Muscle layer of colon (tissue), 2 donors: ENCODE results near the gene IP6K2.

Experiments
- H3K27ac ChIP-seq: one replicate; pipeline ENCODE4 v1.7.0; 2013; ENCODE audit warnings: low read depth, mild to moderate bottlenecking, low read length, moderate library complexity
- H3K27me3 ChIP-seq, 2 donors: one replicate each; pipeline ENCODE4 v1.7.0; 2013; ENCODE audit warnings: low read length in 2 of 2, mild to moderate bottlenecking in 2 of 2; ENCODE audit not compliant: insufficient read depth in 2 of 2, control insufficient read depth in 1 of 2
- H3K36me3 ChIP-seq: one replicate; pipeline ENCODE4 v1.7.0; 2013; ENCODE audit warnings: mild to moderate bottlenecking, low read length; ENCODE audit not compliant: insufficient read depth
- H3K4me1 ChIP-seq: one replicate; pipeline ENCODE4 v1.7.0; 2013; ENCODE audit warnings: mild to moderate bottlenecking, low read length; ENCODE audit not compliant: insufficient read depth
- H3K4me3 ChIP-seq, 2 donors: one replicate each; pipeline ENCODE4 v1.7.0; 2013; ENCODE audit warnings: low read length in 2 of 2, low read depth in 1 of 2, mild to moderate bottlenecking in 1 of 2, moderate library complexity in 1 of 2
- H3K9ac ChIP-seq: one replicate; pipeline ENCODE4 v1.7.0; 2013; ENCODE audit warnings: low read length
- H3K9me3 ChIP-seq: one replicate; pipeline ENCODE4 v1.7.0; 2013; ENCODE audit warnings: mild to moderate bottlenecking, low read length
- donor health status: abdominal sarcoma.
- donor health status: Adenocarcinoma of cecum.

IP6K2 gene

GRCh38 chr3:48697952-48698351 is 19.1 kb downstream of the IP6K2 start:
- peaks cover 15% of the 10 kb centered on the region for H3K36me3 ChIP-seq

GRCh38 chr3:48696601-48697000 is 20.4 kb downstream of the IP6K2 start:
- peaks cover 28% of the 10 kb centered on the region for H3K36me3 ChIP-seq
- H3K4me3 ChIP-seq = no peak overlapping the region
- H3K27ac ChIP-seq = no peak overlapping the region
- H3K9ac ChIP-seq = no peak overlapping the region
- H3K4me1 ChIP-seq = peaks cover 14% of the 10 kb centered on the region
- no peaks in the 10 kb centered on the region for H3K27me3 ChIP-seq
- no peaks in the 10 kb centered on the region for H3K9me3 ChIP-seq

More at GRCh38 chr3:48697952-48698351, 19.1 kb downstream of the IP6K2 start:
- Histone ChIP-seq H3K9ac (no peak overlapping the region), H3K27me3 (no peaks in the 10 kb centered on the region), H3K9me3 (no peaks in the 10 kb centered on the region), H3K4me1 (peaks cover 14% of the 10 kb centered on the region), H3K27ac (no peak overlapping the region), H3K4me3 (no peak overlapping the region)

GRCh38 chr3:48696156-48696555 is 20.9 kb downstream of the IP6K2 start:
- peaks cover 31% of the 10 kb centered on the region for H3K36me3 ChIP-seq
- no peaks in the 10 kb centered on the region for H3K9me3 ChIP-seq
- peaks cover 14% of the 10 kb centered on the region for H3K4me1 ChIP-seq
- no peak overlapping the region for H3K27ac ChIP-seq
- no peaks in the 10 kb centered on the region for H3K27me3 ChIP-seq
- H3K4me3 ChIP-seq = no peak overlapping the region
- no peak overlapping the region for H3K9ac ChIP-seq

GRCh38 chr3:48695393-48695753 is 21.6 kb downstream of the IP6K2 start:
- Histone ChIP-seq H3K9ac (no peak overlapping the region), H3K9me3 (no peaks in the 10 kb centered on the region)

GRCh38 chr3:48694610-48695392 is 22.2 kb downstream of the IP6K2 start:
- no peaks in the 10 kb centered on the region for H3K9me3 ChIP-seq
- no peak overlapping the region for H3K9ac ChIP-seq
- peak overlapping the region; percentile 5 for H3K27ac ChIP-seq
- H3K4me3 ChIP-seq = peak overlapping the region in 1 of 2 donors; percentile 42
- peaks cover 14% of the 10 kb centered on the region for H3K4me1 ChIP-seq
- no peaks in the 10 kb centered on the region for H3K27me3 ChIP-seq
- H3K36me3 ChIP-seq = peaks cover 41% of the 10 kb centered on the region

More at GRCh38 chr3:48695393-48695753, 21.6 kb downstream of the IP6K2 start:
- peak overlapping the region in 1 of 2 donors; percentile 42 for H3K4me3 ChIP-seq
- peaks cover 14% of the 10 kb centered on the region for H3K4me1 ChIP-seq
- peaks cover 37% of the 10 kb centered on the region for H3K36me3 ChIP-seq
- no peaks in the 10 kb centered on the region for H3K27me3 ChIP-seq
- H3K27ac ChIP-seq = peak overlapping the region; percentile 5

- H3K9me3 ChIP-seq = no peaks in the 10 kb centered on the region
- no peak overlapping the region for H3K9ac ChIP-seq
- no peak overlapping the region for H3K4me3 ChIP-seq
- peaks cover 14% of the 10 kb centered on the region for H3K4me1 ChIP-seq
- H3K27me3 ChIP-seq = no peaks in the 10 kb centered on the region
- H3K27ac ChIP-seq = no peak overlapping the region
- peaks cover 49% of the 10 kb centered on the region for H3K36me3 ChIP-seq
Observed at GRCh38 chr3:48693826-48694225, 23.2 kb downstream of the IP6K2 start.

GRCh38 chr3:48692551-48692950 is 24.5 kb downstream of the IP6K2 start:
- Histone ChIP-seq H3K4me3 (no peak overlapping the region), H3K9me3 (no peaks in the 10 kb centered on the region)

GRCh38 chr3:48690846-48691458 is 26.1 kb downstream of the IP6K2 start:
- Histone ChIP-seq H3K4me1 (peaks cover 24% of the 10 kb centered on the region), H3K27me3 (no peaks in the 10 kb centered on the region), H3K4me3 (no peak overlapping the region), H3K36me3 (peaks cover 63% of the 10 kb centered on the region), H3K9me3 (no peaks in the 10 kb centered on the region), H3K27ac (no peak overlapping the region), H3K9ac (no peak overlapping the region)

More at GRCh38 chr3:48692551-48692950, 24.5 kb downstream of the IP6K2 start:
- no peak overlapping the region for H3K27ac ChIP-seq
- peaks cover 58% of the 10 kb centered on the region for H3K36me3 ChIP-seq
- peaks cover 11% of the 10 kb centered on the region for H3K4me1 ChIP-seq
- no peaks in the 10 kb centered on the region for H3K27me3 ChIP-seq
- no peak overlapping the region for H3K9ac ChIP-seq

GRCh38 chr3:48689384-48689783 is 27.6 kb downstream of the IP6K2 start:
- no peak overlapping the region for H3K4me3 ChIP-seq
- no peak overlapping the region for H3K9ac ChIP-seq
- peaks cover 63% of the 10 kb centered on the region for H3K36me3 ChIP-seq
- H3K4me1 ChIP-seq = peaks cover 19% of the 10 kb centered on the region
- H3K27ac ChIP-seq = no peak overlapping the region
- no peaks in the 10 kb centered on the region for H3K27me3 ChIP-seq
- H3K9me3 ChIP-seq = no peaks in the 10 kb centered on the region

- H3K27me3 ChIP-seq = no peaks in the 10 kb centered on the region
- H3K36me3 ChIP-seq = peaks cover 57% of the 10 kb centered on the region
- H3K27ac ChIP-seq = no peak overlapping the region
- H3K4me3 ChIP-seq = no peak overlapping the region
- no peak overlapping the region for H3K9ac ChIP-seq
- no peaks in the 10 kb centered on the region for H3K9me3 ChIP-seq
- H3K4me1 ChIP-seq = peaks cover 26% of the 10 kb centered on the region
Observed at GRCh38 chr3:48688737-48689075, 28.3 kb downstream of the IP6K2 start.

- peaks cover 55% of the 10 kb centered on the region for H3K36me3 ChIP-seq
- no peak overlapping the region for H3K9ac ChIP-seq
- peaks cover 31% of the 10 kb centered on the region for H3K4me1 ChIP-seq
- no peak overlapping the region for H3K4me3 ChIP-seq
- no peak overlapping the region for H3K27ac ChIP-seq
- H3K27me3 ChIP-seq = no peaks in the 10 kb centered on the region
- no peaks in the 10 kb centered on the region for H3K9me3 ChIP-seq
Observed at GRCh38 chr3:48688032-48688736, 28.8 kb downstream of the IP6K2 start.
